COLO668 (cell line): ENCODE results near the gene DCT.
A peak's percentile ranks its signal among the peaks of the same experiment; 100 is the strongest.
"Not testable (repeated sequence)": the region's sequence is repeated elsewhere in the genome, so short reads cannot be mapped to it uniquely, and the experiment has no call there.

ENCODE experiments used
- DNase-seq: peaks from one replicate; lab custom pipeline; 2025; ENCODE audit not compliant: unreplicated experiment; lab: John Stamatoyannopoulos, UW

DCT gene

DNA sequence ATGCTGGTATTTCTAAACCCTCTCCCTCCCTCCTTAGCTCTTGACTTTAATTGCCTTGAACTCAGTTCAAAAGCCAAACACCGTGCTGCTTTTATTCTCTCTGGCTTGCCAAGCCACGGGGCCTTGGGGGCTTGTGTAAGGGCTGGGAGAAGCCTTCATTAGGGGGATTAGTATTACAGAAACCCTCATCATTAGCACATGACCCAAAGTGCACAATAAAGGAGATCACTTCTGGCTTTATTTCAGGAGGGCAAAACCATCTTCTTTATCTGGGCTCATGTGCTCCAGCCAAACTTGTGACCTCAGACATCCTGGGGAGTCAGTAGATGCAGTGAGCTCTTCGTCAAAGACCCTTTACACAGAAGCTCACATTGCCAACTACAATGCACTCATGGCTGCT is at the start of gene DCT:
Gene DCT (minus strand): TSS at position 67 of the 400 bp plus-strand sequence. CDS start 427 bp downstream, outside the sequence.
- DNase-seq: no peak

DNA sequence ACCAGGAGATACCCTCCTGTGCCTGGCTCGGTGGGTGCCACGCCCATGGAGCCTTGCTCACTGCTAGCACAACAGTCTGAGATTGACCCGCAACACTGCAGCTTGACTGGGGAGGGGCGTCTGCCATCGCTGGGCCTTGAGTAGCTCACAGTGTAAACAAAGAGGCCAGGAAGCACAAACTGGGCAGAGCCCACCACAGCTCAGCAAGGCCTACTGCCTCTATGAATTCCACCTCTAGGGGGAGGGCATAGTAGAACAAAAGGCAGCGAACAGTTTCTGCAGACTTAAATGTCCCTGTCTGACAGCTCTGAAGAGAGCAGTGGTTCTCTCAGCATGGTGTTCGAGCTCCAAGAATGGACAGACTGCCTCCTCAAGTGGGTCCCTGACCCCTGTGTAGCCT is 47.5 kb upstream of the DCT start:
- DNase-seq: not testable (repeated sequence)

DNA sequence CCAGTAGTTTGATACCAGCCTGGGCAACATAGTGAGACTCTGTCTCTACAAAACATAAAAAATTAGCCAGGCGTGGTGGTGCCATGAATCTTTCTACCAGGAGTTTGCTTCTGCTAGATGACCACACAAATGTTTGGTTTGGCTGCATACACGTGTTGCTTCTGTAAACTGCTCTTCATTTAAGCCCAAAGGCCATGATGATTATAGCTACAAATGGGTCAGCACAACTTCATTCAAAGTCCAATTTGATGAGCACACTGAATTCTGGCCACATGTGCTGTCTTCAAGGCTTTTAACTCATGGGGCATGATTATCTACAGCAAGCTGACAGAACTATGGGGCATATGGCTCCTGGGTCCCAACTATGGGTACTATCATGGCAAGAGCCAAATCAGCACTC is 46.3 kb upstream of the DCT start:
- no peak for DNase-seq

DNA sequence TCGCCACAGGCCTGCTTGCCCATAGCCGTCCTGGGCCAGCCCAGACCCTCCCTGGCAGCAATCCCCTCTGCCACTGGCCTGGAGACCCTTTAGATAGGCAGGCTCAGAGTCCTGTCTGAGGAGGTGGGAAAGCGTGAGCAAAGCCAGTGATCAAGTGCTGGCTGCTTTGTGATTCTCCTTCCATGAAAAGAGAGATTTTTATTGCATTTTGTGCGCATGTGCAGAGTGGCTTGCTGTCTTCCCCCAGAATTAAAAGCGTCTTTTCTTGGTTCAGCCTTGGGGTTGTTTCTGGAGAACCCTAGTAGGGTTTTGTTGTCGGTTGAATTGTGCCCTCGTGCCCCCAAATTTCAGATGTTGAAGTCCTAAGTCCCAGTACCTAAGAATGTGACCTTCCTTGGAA is 44.9 kb upstream of the DCT start:
- DNase-seq: no peak

DNA sequence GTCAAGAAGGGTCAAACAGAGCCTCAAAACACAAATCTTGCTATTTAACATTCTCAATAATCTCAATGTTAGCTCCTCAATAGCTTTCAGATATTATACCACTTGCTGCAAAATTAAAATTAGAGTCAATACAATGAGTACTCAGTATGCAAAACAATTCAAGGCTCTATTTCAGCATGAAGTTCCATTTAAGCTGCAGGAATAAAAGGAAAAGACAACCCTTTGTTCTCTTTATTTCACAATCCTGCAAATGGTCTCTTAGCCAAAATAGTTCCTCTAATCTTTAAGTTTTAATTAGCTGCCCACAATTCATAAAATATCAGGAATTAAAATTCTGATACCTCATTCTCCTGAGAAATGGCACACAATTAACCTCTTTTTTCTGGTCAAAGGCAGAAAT is 40.5 kb upstream of the DCT start:
- DNase-seq: no peak

DNA sequence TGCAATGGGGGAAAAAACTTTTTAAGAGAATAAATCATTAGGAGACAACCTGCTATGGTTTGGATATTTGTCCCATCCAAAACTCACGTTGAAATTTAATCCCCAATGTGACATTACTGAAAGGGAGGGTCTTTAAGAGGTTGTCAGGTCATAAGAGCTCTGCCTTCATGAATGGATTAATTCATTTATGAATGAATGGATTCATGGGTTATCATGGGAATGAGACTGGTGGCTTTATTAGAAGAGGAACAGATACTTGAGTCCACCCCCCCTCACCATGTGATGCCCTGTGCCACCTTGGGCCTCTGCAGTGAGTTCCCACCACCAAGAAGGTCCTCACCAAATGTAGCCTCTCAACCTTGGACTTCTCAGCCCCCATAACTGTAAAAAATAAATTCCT is 37.0 kb upstream of the DCT start:
- no peak for DNase-seq

DNA sequence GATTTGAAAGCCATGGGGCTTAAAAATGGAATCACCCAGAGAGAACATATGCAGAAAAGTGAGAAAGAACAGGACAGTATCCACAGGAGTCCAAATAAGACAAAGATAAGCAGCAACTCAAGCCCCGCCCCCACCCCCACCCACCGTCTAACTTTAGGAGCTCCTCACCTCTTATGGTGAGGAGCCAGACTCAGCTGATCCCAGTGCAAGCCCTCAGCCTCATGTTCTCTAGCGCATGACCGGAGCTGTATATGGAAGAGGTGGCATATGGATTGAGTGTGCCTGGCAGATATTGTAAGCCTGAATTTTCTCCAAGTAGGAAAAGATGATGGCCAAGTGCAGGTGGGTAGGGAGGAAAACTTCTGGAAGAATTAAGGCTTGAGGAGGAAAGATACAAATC is 36.4 kb upstream of the DCT start:
- no peak for DNase-seq

DNA sequence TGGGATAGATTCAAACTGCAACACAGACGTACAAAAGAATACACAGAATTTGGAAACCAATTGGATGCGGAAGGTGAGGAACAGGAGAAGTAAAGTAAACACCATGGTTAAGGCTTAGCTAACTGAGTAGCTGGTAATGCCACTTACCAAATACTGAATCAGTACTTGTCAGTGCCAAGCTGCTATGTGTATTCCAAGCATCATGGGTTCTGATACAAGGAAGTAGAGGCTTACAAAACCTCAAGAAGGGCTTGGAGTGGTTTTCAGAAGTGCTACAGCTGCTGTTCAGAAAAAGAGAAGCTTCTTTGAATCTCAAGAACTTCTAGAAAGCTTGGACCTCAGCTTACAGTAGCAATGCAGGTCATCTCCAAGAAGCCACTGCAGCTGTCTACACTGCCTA is 35.9 kb upstream of the DCT start:
- DNase-seq: no peak

DNA sequence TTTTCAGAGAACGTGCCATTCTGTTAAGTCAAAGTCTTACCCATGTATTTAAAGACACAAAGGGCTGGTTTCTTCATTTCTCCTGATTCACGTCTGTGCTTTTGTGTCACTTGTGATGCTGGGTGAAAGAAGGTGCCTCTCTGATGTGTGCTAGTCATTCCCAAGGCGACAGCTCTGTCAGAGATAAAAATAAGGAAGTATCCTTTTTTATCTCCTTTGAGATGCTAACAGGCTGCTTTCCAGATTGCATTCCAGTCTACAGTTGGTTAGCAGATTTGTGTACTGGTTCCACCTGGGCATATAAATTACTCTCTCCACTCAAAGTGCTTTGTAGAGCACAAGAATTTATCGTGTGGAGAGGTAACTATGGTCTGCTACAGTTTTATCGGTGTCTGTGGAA is 33.5 kb upstream of the DCT start:
- no peak for DNase-seq

DNA sequence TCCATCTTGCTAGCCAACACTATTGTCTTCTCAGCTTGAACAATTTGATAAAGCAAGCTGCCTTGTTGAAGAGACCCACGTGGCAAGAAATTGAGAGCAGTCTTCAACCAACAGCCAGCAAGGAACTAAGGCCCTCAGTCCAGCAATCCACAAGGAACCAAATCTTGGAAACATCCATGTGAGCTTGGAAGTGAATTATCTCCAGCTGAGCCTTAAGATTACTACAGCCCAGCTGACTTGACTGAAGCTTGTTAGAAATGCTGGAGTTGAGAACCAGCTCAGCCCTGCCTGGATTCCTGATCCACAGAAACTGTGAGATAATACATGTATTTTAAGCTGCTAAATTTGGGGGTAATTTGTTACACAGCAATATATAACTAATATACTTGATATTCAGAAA is 26.2 kb upstream of the DCT start:
- DNase-seq: no peak

DNA sequence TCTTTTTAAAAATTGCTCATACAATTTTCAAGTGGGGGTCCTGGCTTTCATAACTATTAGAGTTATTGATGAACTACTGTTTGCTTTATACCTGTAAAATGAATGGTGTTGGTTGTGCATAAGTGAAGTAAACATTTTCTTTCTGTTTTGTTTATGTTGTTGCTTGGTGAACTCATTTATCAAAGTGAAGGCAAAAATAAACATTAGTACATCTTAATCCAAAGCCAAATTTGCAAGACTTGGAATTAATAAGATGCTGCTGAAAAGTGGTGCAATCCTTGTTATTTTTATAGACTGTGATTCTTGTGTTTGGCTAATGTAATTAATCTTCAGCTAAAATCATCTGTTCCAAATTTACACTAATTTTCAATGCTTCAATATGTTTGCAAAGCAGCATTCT is 24.4 kb upstream of the DCT start:
- no peak for DNase-seq

DNA sequence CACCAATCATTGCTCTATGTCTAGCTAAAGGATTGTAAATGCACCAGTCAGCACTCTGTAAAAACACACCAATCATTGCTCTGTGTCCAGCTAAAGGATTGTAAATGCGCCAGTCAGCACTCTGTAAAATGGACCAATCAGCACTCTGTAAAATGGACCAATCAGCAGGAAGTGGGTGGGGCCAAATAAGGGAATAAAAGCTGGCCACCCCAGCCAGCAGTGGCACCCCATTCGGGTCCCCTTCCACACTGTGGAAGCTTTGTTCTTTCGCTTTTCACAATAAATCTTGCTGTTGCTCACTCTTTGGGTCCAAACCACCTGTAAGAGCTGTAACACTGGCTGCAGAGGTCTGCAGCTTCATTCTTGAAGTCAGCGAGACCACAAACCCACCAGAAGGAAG is 19.3 kb upstream of the DCT start:
- not testable (repeated sequence) for DNase-seq

DNA sequence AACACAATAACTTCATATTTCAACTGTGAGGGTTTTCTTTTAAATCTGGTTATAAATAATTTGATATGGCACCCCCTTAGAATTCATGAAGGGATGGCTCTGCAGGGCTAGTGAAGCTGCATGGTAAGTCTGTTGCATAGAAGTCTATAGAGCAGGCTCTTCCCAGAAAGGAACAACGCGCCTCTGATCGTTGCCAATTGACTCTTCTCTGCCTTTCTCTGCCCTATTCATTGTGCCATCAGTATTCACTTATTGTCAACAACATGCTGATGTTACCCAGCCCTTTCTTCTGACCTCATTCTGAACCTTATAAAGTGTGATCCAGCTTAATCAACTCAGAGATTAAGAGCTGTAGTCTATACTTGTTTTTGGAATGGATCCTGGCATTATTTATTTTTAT is 16.3 kb upstream of the DCT start:
- no peak for DNase-seq

DNA sequence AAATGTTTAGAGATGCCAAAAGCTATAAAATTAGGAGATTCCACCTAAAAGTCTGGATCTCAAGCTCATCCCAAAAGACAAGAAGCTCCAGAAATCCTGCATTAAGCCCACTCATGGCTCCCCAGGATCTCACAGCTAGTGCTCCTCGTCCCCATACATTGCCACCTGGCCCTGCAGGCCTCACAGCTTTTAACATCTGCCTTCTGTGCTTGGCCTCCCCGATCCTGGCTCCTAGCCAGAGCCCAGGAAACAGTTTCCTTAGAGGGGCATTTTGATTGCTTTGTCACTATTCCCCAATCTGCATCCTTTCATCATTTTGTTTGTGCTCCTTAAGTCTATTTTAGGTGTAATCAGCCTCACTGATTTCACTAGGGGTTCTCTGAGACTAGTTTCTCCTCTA is 14.5 kb upstream of the DCT start:
- DNase-seq: peak; percentile 74

DNA sequence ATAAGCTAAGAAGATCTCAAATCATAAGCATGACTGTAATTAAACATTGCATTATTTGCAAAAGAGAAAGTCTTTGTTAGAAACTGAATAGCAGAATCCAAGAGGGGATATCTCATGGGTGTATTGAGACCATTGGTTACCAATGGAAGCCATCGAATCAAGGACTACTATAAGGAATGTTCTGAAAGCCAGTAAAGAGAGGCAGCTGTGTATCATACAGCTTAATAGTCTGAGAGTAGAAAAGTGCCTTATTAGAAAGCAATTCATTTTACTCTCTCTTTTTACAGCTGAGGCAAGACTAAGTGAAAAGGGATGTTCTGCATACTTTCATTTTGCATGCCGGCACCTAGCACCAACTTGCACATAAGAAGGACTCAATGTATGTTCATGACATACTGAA is 7.6 kb upstream of the DCT start:
- DNase-seq: no peak

DNA sequence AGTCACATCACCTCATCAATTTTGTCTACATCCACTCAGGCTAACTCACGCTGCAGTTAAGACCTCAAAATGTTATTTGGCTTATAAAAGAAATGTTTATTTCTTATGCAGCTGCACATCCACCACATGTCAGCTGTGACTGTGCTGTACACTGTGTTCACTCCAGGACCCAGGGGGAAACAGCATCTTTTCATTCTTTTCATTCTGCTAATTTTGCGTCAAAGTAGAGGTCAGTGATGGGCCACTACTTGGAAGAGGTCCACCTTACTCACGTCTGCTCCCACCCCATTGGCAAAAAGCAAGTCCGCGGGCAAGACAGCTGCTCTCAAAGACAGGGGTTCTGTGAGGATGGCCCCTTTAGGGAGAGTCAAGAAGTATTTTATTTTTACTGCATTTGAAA is 4.5 kb upstream of the DCT start:
- no peak for DNase-seq

DNA sequence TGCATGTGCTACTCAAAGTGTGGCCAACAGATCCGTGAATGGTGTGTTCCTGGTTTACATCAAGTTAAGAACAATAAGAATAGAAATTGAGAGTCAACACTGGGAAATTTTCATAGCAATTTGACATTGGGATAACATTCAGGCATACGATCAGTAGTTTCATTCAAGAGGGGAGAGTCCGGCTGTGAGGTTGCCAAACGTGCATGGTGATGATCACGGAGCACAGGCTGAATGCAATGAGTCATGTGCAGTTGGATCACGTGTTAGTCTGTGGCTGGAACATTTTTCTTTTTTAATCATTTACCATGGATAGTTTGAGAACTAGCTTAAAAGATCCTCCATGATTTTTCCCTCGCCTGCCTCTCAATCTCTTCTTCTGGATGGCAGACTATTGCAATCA is 2.5 kb upstream of the DCT start:
- no peak for DNase-seq

DNA sequence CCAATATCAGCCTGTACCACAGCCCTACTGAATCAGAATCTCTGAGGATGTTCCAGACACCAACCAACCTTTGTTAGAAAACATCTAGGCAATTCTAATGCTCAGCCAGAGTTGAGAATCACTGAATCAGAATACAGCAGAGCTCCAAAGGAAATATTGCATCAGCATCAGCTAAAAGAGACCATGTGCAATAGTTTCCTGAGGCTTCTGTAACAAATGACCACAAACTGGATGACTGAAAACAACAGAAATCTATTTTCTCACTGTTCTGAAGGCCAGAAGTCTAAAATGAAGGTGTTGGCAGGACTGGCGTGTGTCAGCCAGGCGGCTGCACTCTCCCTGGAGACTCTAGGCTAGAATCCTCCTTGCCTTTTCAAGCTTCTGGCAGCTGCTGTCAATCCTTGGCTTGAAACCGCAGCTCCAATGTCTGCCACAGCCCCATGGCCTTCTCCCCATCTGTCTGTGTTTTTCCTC is 1.2 kb upstream of the DCT start:
- no peak for DNase-seq

DNA sequence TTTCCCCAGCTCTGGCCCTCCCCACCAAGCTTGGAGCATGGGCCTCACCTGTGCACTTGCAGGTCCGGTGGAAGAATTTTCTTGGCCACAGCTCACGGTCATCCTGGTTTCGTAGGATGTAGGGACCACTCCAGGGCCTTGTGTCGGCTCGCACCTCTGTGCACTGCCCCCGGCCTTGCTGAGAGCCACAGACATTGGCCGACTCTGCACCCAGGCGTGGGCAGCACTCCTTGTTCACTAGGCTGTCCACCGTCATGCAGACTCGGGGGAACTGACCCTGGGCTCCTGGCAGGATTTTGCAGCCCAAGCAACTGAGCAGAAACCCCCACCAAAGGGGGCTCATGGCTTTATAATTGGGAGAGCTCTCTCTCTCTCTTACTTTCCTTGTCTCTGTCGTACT is 569 bp downstream of the DCT start:
- no peak for DNase-seq

DNA sequence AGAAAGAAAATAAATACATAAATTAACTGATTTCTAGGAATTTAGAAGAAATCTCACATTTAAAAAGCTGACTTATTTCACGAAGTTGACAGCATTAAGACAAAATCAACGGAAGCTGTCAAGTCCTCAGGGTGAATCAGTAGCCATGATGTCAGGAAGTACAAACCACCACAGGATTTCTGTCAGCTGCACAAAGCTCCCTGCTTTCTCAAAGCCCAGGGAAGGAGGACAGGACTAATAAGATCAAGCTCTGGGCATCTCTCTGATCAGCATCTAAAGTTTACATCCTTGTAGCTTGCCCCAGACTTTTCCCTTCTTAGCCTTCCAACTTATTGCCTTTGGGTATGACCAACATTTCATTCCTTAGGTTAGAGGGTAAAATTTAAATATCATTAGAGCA is 9.4 kb downstream of the DCT start:
- no peak for DNase-seq

DNA sequence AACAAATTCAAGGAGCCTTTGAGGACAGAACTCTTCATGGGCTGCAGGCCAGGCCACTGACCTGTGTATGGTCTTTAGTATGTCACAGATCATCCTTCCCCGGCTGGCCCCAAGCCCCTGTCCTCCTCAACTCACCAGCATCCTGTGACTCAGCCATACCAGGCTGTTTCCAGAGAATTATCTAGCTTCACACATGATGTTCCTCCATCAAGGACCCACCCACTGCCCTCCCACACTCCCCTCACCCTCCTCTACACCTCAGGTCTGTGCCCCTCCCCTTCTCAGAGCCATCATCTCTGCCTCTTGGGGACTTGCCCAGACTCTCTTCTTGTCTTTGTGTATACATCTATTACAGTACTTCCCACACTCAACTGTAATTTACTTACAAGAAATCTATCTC is 14.7 kb downstream of the DCT start:
- no peak for DNase-seq

DNA sequence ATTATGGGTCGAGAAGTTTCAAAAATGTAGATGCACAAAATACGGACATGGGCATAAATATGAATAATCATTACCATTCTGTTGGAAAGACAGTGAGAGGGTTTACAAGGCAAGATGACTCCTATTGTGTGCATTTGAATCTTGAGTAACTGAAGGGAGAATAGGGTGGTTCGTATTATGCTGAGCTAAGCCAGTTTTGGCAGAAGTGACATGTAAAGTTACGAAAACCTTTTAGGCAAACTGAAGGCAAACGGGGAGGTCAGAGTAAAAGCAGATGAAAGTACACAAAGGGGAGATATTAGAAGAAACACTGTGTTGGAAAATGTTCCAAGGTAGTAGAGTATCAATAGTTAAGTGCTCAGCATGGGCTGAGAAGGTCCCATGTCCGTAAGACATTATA is 16.8 kb downstream of the DCT start:
- no peak for DNase-seq

DNA sequence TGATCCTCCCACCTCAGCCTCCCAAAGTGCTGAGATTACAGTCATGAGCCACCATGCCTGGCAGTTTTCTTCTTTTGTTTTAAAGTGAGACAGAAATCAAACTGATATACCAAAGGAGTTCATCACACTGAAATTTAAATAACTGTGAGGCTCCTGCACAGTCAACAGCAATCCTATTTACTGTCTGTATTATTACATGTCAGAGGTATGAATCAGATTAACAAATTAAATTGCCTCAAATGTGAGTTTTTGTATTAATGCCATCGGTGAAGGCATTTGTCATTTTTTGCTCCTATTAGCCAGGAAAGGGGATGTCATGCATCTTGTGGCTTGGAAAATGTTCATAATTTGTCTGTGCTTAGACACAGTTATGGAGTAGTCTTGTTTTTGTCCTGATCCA is 20.4 kb downstream of the DCT start:
- no peak for DNase-seq

DNA sequence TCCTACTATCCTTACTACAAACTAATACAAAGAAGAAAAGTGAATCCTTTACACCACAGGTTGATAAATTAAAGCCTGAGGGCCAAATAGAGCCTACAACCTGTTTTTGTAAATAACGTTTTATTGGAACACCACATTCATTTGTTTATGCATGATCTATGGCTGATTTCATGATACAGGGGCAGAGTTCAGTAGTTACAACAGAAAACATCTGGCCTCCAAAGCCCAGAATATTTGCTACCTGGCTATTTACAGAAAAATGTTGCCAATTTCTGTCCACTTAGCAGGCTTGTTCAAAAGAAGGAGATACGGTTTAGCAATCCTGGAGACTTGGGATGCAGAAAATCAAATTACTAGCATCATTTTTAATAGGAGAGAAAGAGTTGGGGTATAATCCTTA is 24.1 kb downstream of the DCT start:
- no peak for DNase-seq
